Progenitor cell of endocrine pancreas (in vitro differentiated cells): Measurements from ENCODE around the gene NANP. TPM values are rescaled to one million over a fixed set of nuclear protein-coding genes. Genes with fewer than 3 reads are reported as not detected.
A peak's percentile ranks its signal among the peaks of the same experiment; 100 is the strongest.

Source experiments
- DNase-seq: peaks from one replicate; pipeline ENCODE4 v3.0.0; 2021; ENCODE audit warnings: low spot score; ENCODE audit not compliant: unreplicated experiment
- H3K27ac Mint-ChIP-seq: 2 replicates; pipeline ENCODE4 v1.8.0; 2021; ENCODE audit warnings: mild to moderate bottlenecking, moderate library complexity, mixed read lengths
- H3K27me3 Mint-ChIP-seq: 2 replicates; pipeline ENCODE4 v1.8.0; 2021; ENCODE audit warnings: mixed read lengths
- H3K36me3 Mint-ChIP-seq: 2 replicates; pipeline ENCODE4 v1.8.0; 2022; ENCODE audit warnings: mixed read lengths; ENCODE audit not compliant: insufficient read depth
- H3K4me1 Mint-ChIP-seq: 2 replicates; pipeline ENCODE4 v1.8.0; 2021; ENCODE audit warnings: low read depth, mixed read lengths
- H3K4me3 Mint-ChIP-seq: 2 replicates; pipeline ENCODE4 v1.8.0; 2021; ENCODE audit warnings: low read depth, mild to moderate bottlenecking, moderate library complexity, mixed read lengths
- H3K9me3 Mint-ChIP-seq: 2 replicates; pipeline ENCODE4 v1.8.0; 2021; ENCODE audit warnings: low read depth, mixed read lengths
- total RNA-seq: library from RNA; stranded (reverse); gene quantifications from 2 replicates; pipeline ENCODE4 v1.2.1, GENCODE V29; 2021
- TF ChIP-seq, protein P1 (sequence below): fragments of 200-600 bp; sonication (generic); IDR thresholded peaks from one replicate; pipeline ENCODE4 v1.5.0; 2021; ENCODE audit warnings: antibody characterized with exemption, mild to moderate bottlenecking; ENCODE audit not compliant: unreplicated experiment

The NANP gene
- total RNA-seq, 1 donor from 2014 or later = 3.3 TPM

DNA sequence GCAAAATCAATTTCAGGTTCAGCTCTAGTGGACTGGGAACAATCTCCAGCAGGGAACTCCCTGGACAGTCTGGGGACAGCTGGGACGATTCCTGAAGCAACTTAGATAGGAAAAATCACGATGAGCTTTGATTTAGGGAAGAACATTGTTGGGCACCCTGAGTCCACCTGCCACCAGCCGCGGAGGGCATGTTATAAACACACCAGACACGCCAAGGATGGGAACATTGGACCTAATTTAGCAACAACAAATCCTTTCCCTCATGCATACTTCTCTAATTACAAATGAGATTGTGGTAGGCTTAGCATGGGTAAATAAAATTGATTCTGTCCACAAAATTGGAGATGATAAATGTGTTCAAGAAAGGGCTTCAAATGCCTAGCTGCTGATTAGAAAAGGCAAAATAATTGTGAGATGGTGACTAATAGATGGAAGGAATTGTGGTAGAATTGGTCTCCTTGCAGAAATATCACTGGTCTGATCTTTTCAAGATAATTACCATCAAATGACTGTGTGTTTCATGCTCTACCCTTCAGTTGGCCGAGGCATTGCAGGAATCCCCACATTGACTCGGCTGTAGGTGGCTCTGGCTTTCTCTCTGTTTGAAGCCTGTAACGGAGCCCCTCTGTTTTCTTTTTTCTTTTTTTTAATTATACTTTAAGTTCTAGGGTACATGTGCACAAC lies 6.1 kb upstream of the NANP start:
- Mint-ChIP-seq H3K9me3 (peaks cover 8% of the 10 kb centered on the region), H3K27me3 (no peaks in the 10 kb centered on the region)

DNA sequence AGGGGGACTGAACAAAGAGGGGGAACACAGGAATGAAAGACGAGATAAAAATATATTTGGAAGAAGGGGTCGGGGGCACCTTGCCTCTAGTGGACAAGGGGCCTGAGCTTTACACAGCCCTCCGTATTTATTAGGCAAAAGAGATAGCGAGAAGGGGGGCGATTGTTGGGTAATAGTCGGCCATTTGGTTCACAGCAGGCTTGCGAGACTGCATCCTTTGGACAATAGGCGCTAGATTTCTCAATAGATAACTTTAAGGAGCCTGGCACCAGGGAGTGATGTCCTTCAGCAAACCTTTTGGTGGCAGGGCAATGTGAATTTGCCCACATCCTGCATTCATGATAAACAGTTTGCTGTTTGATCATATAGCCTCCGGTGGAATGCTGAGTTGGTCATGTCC lies 3.0 kb upstream of the NANP start:
- no peaks in the 10 kb centered on the region for H3K27me3 Mint-ChIP-seq
- H3K27ac Mint-ChIP-seq = no peak overlapping the region
- peaks cover 1% of the 10 kb centered on the region for H3K36me3 Mint-ChIP-seq
- DNase-seq = no peak
- TF ChIP-seq, protein P1, sequence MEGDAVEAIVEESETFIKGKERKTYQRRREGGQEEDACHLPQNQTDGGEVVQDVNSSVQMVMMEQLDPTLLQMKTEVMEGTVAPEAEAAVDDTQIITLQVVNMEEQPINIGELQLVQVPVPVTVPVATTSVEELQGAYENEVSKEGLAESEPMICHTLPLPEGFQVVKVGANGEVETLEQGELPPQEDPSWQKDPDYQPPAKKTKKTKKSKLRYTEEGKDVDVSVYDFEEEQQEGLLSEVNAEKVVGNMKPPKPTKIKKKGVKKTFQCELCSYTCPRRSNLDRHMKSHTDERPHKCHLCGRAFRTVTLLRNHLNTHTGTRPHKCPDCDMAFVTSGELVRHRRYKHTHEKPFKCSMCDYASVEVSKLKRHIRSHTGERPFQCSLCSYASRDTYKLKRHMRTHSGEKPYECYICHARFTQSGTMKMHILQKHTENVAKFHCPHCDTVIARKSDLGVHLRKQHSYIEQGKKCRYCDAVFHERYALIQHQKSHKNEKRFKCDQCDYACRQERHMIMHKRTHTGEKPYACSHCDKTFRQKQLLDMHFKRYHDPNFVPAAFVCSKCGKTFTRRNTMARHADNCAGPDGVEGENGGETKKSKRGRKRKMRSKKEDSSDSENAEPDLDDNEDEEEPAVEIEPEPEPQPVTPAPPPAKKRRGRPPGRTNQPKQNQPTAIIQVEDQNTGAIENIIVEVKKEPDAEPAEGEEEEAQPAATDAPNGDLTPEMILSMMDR = no peak
- H3K4me3 Mint-ChIP-seq = no peak overlapping the region
- peaks cover 8% of the 10 kb centered on the region for H3K9me3 Mint-ChIP-seq
- H3K4me1 Mint-ChIP-seq = peaks cover 12% of the 10 kb centered on the region

More for the DNA sequence above, 6.1 kb upstream of the NANP start:
- Mint-ChIP-seq H3K36me3 (peaks cover 3% of the 10 kb centered on the region), H3K4me1 (no peaks in the 10 kb centered on the region), H3K4me3 (no peak overlapping the region), H3K27ac (no peak overlapping the region)
- TF ChIP-seq, protein P1 = no peak
- no peak for DNase-seq

DNA sequence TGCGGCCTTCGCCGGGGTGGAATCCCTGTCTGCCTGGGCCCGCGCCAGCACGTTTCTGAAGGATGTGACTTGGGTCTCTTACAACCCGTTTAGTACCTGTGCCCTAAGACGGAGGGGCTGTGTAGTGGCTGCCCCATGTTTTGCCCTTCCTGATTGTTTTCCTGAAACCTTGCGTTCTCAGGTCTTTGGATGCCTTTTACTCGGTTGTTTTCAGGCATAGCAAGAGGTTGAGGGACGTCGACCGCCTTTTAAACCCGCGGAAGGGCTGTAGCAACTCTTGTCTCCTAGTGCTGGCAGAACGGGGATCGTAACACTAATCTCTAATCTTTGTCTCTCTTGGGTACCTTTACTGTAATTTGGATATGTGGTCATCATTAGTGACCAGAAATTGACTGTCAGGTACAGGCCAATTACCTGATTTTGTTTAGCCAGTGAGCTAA lies 706 bp upstream of the NANP start:
- TF ChIP-seq, protein P1 = no peak
- H3K4me1 Mint-ChIP-seq = peaks cover 13% of the 10 kb centered on the region
- peaks cover 3% of the 10 kb centered on the region for H3K36me3 Mint-ChIP-seq
- H3K9me3 Mint-ChIP-seq = peaks cover 5% of the 10 kb centered on the region
- H3K27me3 Mint-ChIP-seq = no peaks in the 10 kb centered on the region
- peak overlapping the region; percentile 98 for H3K27ac Mint-ChIP-seq
- peak overlapping the region; percentile 75 for H3K4me3 Mint-ChIP-seq
- no peak for DNase-seq

DNA sequence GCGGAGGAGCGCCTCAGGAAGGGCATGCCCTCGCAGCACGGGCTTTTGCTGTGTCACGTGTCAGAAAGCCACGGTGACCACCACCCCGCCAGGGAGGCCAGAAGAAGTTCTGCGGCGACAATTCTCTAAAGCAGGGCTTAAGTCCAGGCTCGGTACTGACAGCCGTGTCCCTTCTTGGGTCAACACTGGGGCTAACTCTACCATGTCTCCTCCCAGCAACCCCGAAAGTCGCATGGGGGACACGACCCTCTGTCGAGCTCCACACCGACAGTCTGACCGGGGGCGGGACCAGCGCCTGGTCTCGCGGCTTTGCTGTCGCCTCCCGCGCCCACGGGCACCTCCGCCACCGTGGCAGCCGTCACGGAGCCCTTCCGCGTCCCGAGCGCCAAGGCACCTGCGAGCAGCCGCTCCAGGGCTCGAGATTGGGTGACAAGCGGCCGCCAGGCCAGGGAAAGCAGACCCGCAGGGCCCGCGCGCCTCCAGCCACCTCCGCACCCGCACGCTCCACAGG lies 534 bp downstream of the NANP start:
- H3K4me3 Mint-ChIP-seq = peak overlapping the region; percentile 75
- peaks cover 13% of the 10 kb centered on the region for H3K4me1 Mint-ChIP-seq
- H3K27ac Mint-ChIP-seq = peak overlapping the region; percentile 98
- peak; percentile 12 for DNase-seq
- peaks cover 3% of the 10 kb centered on the region for H3K36me3 Mint-ChIP-seq
- H3K9me3 Mint-ChIP-seq = peaks cover 4% of the 10 kb centered on the region
- H3K27me3 Mint-ChIP-seq = no peaks in the 10 kb centered on the region
- TF ChIP-seq, protein P1 = no peak

DNA sequence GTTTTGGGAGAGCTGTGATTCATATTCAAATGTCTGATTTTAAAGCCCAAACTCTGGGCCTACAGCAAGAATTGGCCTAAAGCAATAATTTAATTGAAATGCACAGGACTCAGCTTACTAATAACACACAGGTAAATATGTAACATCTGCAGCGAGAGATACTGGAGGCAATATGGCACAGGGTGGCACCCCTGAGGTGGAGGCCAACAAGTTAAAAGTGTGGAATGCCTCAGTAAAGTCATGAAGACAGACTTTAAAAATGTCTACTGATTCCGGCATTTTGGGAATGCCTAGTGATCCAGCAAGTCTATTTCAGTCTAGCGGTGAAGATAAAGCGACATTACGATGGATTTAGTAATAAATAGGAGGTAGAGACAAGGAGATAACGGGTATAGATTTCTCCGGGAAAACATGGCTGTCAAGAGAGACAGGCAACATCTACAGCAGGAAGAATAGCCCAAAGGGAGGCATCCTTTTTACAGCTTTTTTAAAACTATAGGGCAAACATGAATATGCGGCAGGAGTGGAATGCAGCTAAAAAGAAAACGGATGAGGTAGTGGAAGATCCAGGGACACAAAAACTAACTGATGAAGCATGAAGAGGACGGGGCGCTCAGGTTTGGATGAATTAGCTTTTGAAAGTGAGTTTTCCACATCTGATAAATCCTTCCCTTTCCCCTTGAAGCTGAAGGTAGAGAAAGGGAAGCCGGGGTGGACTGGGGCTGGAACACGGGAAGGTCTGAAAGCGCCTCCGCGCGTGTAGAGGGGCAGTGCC lies 1.2 kb downstream of the NANP start:
- DNase-seq = no peak

More for the DNA sequence above, 1.2 kb downstream of the NANP start:
- H3K9me3 Mint-ChIP-seq = no peaks in the 10 kb centered on the region
- H3K27me3 Mint-ChIP-seq = no peaks in the 10 kb centered on the region
- peak overlapping the region; percentile 83 for H3K27ac Mint-ChIP-seq
- H3K4me1 Mint-ChIP-seq = peaks cover 13% of the 10 kb centered on the region
- peaks cover 1% of the 10 kb centered on the region for H3K36me3 Mint-ChIP-seq
- TF ChIP-seq, protein P1 = no peak
- H3K4me3 Mint-ChIP-seq = peak overlapping the region; percentile 75
